A673 (cell line): Measurements from ENCODE around the gene CHI3L2.

ENCODE experiments used
- EZH2 ChIP-seq: fragments of 200-600 bp; sonication (generic); IDR thresholded peaks from 2 replicates; pipeline ENCODE4 v1.6.1; 2017; ENCODE audit warnings: borderline replicate concordance, low read depth, mild to moderate bottlenecking, mixed read lengths, antibody characterized with exemption, low read length; ENCODE audit not compliant: poor library complexity, severe bottlenecking
- TF ChIP-seq, protein P1 (sequence below): fragments of 300-800, 200-600 bp; sonication (generic); conservative IDR thresholded peaks from 2 replicates; pipeline ENCODE4 v1.5.1; 2017; ENCODE audit warnings: low read depth, mild to moderate bottlenecking, antibody characterized with exemption, low read length, moderate library complexity, mixed read lengths

DNA sequence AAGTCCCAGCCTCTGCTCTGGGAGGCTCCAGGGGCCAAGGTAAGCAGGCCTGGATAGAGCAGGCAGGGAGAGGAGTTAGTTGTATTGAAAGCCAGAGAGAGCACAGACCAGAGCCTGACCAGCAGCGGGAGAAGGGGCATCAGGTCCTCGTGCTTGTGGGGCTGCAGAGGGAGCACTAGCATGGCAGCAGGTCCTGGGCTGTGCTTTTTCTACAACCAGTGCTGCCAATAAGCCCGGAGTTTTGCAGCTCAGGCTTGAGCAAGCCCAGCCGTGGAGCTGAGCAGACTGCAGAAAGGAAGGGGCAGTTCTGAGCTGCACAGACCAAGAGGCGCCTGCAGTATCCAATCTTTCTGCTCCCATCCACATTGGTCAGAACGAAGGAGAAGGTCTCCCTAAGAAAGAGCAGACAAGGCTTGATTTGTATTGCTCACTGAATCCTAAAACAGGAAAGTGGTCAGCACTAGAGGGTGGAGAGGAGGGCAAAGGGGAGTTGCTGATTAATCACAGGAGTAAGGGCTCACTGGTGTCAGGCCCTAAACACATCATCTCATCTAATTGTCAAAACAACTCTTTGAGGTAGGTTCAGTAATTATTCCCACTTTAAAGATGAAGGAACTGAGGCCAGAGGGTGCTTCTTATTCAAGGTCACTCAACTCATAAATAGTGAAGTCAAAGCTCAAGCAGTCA lies 29.8 kb upstream of the CHI3L2 start:
- TF ChIP-seq, protein P1, sequence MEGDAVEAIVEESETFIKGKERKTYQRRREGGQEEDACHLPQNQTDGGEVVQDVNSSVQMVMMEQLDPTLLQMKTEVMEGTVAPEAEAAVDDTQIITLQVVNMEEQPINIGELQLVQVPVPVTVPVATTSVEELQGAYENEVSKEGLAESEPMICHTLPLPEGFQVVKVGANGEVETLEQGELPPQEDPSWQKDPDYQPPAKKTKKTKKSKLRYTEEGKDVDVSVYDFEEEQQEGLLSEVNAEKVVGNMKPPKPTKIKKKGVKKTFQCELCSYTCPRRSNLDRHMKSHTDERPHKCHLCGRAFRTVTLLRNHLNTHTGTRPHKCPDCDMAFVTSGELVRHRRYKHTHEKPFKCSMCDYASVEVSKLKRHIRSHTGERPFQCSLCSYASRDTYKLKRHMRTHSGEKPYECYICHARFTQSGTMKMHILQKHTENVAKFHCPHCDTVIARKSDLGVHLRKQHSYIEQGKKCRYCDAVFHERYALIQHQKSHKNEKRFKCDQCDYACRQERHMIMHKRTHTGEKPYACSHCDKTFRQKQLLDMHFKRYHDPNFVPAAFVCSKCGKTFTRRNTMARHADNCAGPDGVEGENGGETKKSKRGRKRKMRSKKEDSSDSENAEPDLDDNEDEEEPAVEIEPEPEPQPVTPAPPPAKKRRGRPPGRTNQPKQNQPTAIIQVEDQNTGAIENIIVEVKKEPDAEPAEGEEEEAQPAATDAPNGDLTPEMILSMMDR, result peak; percentile 38
- no peak for TF ChIP-seq EZH2
